GM23248 (cell line): ENCODE results near the gene FARP1. TPM values are rescaled to one million over a fixed set of nuclear protein-coding genes. Genes with fewer than 3 reads are reported as not detected.

Source experiments
- DNase-seq: peaks from one replicate; pipeline ENCODE4 v3.0.0-alpha.2; 2015
- H2AFZ ChIP-seq: fragments of 200-600 bp; sonication (generic); 2 replicates; pipeline ENCODE4 v1.6.1; 2016; ENCODE audit warnings: antibody characterized with exemption
- H3F3A ChIP-seq: fragments of 200-600 bp; sonication (generic); 2 replicates; pipeline ENCODE4 v1.6.1; 2016; ENCODE audit warnings: mild to moderate bottlenecking, antibody characterized with exemption, mixed run types; ENCODE audit not compliant: insufficient read depth
- H3K27ac ChIP-seq: fragments of 200-600 bp; sonication (generic); 2 replicates; pipeline ENCODE4 v1.5.1; 2016; ENCODE audit warnings: mild to moderate bottlenecking
- H3K27me3 ChIP-seq: fragments of 200-600 bp; sonication (generic); replicated peaks from 2 replicates; pipeline ENCODE4 v1.6.1; 2016; ENCODE audit warnings: mild to moderate bottlenecking; ENCODE audit not compliant: insufficient read depth
- H3K36me3 ChIP-seq: fragments of 200-600 bp; sonication (generic); 2 replicates; pipeline ENCODE4 v1.6.1; 2016; ENCODE audit warnings: low read depth, mild to moderate bottlenecking
- H3K4me1 ChIP-seq: fragments of 200-600 bp; sonication (generic); 2 replicates; pipeline ENCODE4 v1.6.1; 2016; ENCODE audit warnings: mild to moderate bottlenecking; ENCODE audit not compliant: insufficient read depth
- H3K4me2 ChIP-seq: fragments of 200-600 bp; sonication (generic); one replicate; pipeline ENCODE4 v1.6.1; 2016; ENCODE audit warnings: mild to moderate bottlenecking; ENCODE audit not compliant: unreplicated experiment
- H3K4me3 ChIP-seq: fragments of 200-600 bp; sonication (generic); 2 replicates; pipeline ENCODE4 v1.5.1; 2016; ENCODE audit warnings: mild to moderate bottlenecking
- H3K79me2 ChIP-seq: fragments of 200-600 bp; sonication (generic); 2 replicates; pipeline ENCODE4 v1.6.1; 2016; ENCODE audit warnings: mild to moderate bottlenecking; ENCODE audit not compliant: insufficient read depth
- H3K9ac ChIP-seq: fragments of 200-600 bp; sonication (generic); 2 replicates; pipeline ENCODE4 v1.6.1; 2016; ENCODE audit warnings: mild to moderate bottlenecking
- H3K9me2 ChIP-seq: fragments of 200-600 bp; sonication (generic); 2 replicates; pipeline ENCODE4 v1.6.1; 2016; ENCODE audit warnings: mixed run types, mild to moderate bottlenecking, moderate library complexity; ENCODE audit not compliant: insufficient read depth
- H3K9me3 ChIP-seq: fragments of 200-600 bp; sonication (generic); one replicate; pipeline ENCODE4 v1.6.1; 2017; ENCODE audit warnings: low read depth
- H4K20me1 ChIP-seq: fragments of 200-600 bp; sonication (generic); 2 replicates; pipeline ENCODE4 v1.6.0; 2016; ENCODE audit not compliant: insufficient read depth
- EZH2 ChIP-seq: fragments of 200-600 bp; sonication (generic); IDR thresholded peaks from 2 replicates; pipeline ENCODE4 v1.6.1; 2018; ENCODE audit warnings: antibody characterized with exemption, mild to moderate bottlenecking; ENCODE audit not compliant: insufficient read depth, poor library complexity, severe bottlenecking
- EZH2phosphoT487 ChIP-seq: fragments of 200-600 bp; sonication (generic); IDR thresholded peaks from 2 replicates; pipeline ENCODE4 v1.6.1; 2018; ENCODE audit warnings: antibody characterized with exemption, moderate library complexity, mild to moderate bottlenecking, low read depth; ENCODE audit not compliant: insufficient read depth
- WGBS, 2 experiments: methylation state at CpG; one replicate each; pipeline ENCODE4 v1.1.6; 2015 to 2017; ENCODE audit warnings: low lambda C conversion rate in 2 of 2, low coverage in 1 of 2; ENCODE audit errors: missing lambda C conversion rate in 2 of 2; 5-methylcytosine and 5-hydroxymethylcytosine counted together
- in situ Hi-C: fragments of 300-500 bp; cut with MboI; formaldehyde crosslinking; loops from 2 replicates; pipeline ENCODE4 v1.15.0; 2020
- polyA plus RNA-seq: library from polyadenylated mRNA; unstranded; fragments of >200 nt; fragmentation: Nextera tagmentation; extraction: Ambion mirVana; gene quantifications from 2 replicates; pipeline ENCODE4 v1.2.1, GENCODE V29; 2016
- total RNA-seq: library from RNA; depleted of rRNA; stranded (reverse); fragments of >200 nt; shearing (Covaris generic); gene quantifications from 2 replicates; pipeline ENCODE4 v1.2.3, GENCODE V29; 2014

FARP1 gene
- total and polyA plus RNA-seq, 2 experiments from 2014 or later, result 53.7 to 56.6 TPM

DNA sequence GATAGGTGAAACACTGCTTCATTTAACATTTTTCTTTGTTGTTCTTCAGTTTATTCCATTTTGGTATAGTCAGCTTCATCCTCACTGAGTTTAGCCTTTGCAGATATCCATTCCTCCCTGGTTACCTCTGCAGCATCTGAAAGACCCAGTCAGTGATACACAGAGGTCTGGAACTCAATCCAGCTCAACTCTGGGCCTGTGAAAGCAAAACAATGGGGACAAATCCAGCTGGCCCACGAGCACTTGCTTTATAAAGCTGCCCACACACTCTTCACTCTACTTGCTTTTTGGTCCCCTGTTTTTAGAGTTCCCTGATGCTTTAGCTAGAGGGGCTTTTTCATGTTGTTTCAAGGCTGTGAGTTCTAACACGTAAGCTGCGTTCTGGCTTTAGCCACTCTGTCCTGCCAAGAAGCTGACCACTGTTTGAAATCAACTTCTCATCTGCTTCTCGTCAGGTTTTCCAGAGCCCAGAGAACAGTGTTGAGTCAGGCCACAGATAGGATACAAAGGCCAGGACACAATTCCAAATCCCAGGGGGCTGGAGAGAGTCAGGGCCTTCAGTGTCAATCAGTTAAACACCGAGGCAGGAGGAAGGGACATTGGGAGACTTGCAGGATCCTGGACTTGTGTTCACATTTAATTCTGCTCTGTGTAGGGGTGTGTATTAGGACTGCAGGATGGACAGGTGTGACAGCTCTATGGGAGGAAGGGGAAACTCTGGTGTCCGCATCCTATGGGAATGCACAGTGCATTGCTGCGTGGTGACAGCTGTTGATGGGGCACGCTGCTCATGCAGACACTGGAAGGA lies 117.7 kb downstream of the FARP1 start:
- no peak overlapping the region for H3K9ac ChIP-seq
- peaks cover 8% of the 10 kb centered on the region for H3K4me1 ChIP-seq
- TF ChIP-seq EZH2, result no peak
- TF ChIP-seq EZH2phosphoT487, result no peak
- no peak for DNase-seq
- in situ Hi-C loops, result no loop called here
- WGBS, 2 experiments, result 49 to 51% methylated on average over 8 of the region's 8 CpGs
- H3K79me2 ChIP-seq, result peaks cover 79% of the 10 kb centered on the region
- H3F3A ChIP-seq, result peaks cover 12% of the 10 kb centered on the region
- no peak overlapping the region for H2AFZ ChIP-seq
- no peak overlapping the region for H3K27ac ChIP-seq
- H3K9me2 ChIP-seq, result no peaks in the 10 kb centered on the region
- H3K4me2 ChIP-seq, result no peak overlapping the region
- no peaks in the 10 kb centered on the region for H3K9me3 ChIP-seq
- no peaks in the 10 kb centered on the region for H3K27me3 ChIP-seq
- H3K4me3 ChIP-seq, result no peak overlapping the region
- no peaks in the 10 kb centered on the region for H3K36me3 ChIP-seq
- H4K20me1 ChIP-seq, result no peaks in the 10 kb centered on the region

DNA sequence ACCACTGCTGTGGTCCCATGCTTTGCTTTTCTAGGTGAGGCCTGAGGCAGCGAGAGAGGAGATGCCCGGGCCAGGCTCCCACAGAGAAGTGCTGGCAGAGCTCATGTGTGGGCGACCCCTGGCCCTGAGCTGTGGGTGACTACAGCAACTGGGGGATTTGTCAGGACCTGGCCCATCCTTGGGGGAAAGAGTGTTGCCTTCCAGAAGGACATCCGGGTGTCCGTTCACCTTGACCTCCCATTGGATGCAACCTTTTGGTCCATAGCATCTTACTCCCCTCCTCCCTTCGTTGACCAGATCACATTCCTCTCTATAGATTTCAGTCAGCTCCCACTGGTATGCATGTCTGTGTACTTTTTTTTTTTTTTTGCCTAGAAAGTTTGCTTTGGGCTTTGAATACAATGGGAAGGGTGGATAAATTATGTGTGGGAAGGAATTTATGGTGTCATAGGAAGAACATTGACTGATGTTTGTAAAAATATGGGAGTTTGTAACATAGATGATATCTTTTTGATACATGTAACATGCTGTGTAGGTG lies 118.3 kb downstream of the FARP1 start:
- no peaks in the 10 kb centered on the region for H3K36me3 ChIP-seq
- H3K9ac ChIP-seq, result no peak overlapping the region
- H3K4me2 ChIP-seq, result no peak overlapping the region
- H4K20me1 ChIP-seq, result no peaks in the 10 kb centered on the region
- H3K4me1 ChIP-seq, result peaks cover 1% of the 10 kb centered on the region
- no peaks in the 10 kb centered on the region for H3K9me3 ChIP-seq
- no peak for DNase-seq
- H3K27ac ChIP-seq, result no peak overlapping the region
- H3K27me3 ChIP-seq, result no peaks in the 10 kb centered on the region
- no peak overlapping the region for H2AFZ ChIP-seq
- H3K79me2 ChIP-seq, result peaks cover 80% of the 10 kb centered on the region
- no peaks in the 10 kb centered on the region for H3K9me2 ChIP-seq
- peaks cover 5% of the 10 kb centered on the region for H3F3A ChIP-seq
- in situ Hi-C loops, result no loop called here
- 96 to 97% methylated on average over 6 of the region's 6 CpGs for whole genome bisulfite sequencing, 2 experiments
- TF ChIP-seq EZH2 (no peak), EZH2phosphoT487 (no peak)
- H3K4me3 ChIP-seq, result no peak overlapping the region

DNA sequence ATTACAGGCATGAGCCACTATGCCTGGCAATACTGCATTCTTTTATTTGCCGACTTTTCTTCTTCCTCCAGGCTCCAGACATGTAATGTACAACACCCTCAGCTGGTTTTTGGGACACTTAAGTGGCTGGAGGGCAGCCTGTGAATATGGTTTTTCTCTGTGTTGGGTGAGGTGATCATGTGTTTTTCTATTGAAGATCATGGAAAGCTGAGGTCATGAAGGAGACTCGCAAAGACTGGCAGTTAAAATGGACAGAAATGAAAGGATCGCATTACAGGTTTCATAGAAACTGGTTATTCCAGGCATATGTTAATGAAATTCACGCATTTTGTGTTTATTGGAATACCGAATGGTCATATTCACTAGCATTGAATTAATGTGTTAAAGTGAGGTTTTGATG lies 119.4 kb downstream of the FARP1 start:
- no peak for DNase-seq
- 0 out of 2 replicates have a peak, but pooled peaks cover 3% of the 10 kb centered on the region for H3F3A ChIP-seq
- no peaks in the 10 kb centered on the region for H3K36me3 ChIP-seq
- peaks cover 80% of the 10 kb centered on the region for H3K79me2 ChIP-seq
- H3K4me3 ChIP-seq, result no peak overlapping the region
- H3K9me2 ChIP-seq, result no peaks in the 10 kb centered on the region
- H4K20me1 ChIP-seq, result no peaks in the 10 kb centered on the region
- H2AFZ ChIP-seq, result no peak overlapping the region
- H3K27ac ChIP-seq, result no peak overlapping the region
- no peak overlapping the region for H3K4me2 ChIP-seq
- H3K9me3 ChIP-seq, result no peaks in the 10 kb centered on the region
- no peaks in the 10 kb centered on the region for H3K27me3 ChIP-seq
- 79 to 85% methylated on average over 5 of the region's 5 CpGs for WGBS, 2 experiments
- TF ChIP-seq EZH2phosphoT487, result no peak
- no peak for TF ChIP-seq EZH2
- no peaks in the 10 kb centered on the region for H3K4me1 ChIP-seq
- in situ Hi-C loops, result no loop called here
- H3K9ac ChIP-seq, result no peak overlapping the region

DNA sequence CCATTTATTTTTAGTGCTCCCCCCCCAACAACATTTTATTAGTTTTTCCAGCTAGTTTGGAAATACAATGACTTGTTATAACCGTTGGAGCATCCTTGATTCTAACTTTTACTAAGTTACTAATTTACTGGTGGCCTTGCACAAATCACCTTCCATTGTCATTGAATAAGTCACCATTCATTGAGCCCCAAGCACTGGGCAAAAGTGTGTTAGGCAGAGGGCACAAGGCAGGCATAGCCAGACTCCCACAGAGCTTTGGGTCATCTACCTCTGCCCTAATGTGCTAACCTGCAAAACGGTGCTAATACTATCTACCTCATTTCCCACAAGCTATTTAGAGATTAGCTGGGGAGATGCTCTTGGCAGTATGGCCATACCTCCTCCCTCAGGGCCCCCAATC lies 120.9 kb downstream of the FARP1 start:
- Histone ChIP-seq H4K20me1 (no peaks in the 10 kb centered on the region), H3K79me2 (peaks cover 75% of the 10 kb centered on the region)

More for the DNA sequence above, 120.9 kb downstream of the FARP1 start:
- Histone ChIP-seq H3K9me2 (no peaks in the 10 kb centered on the region), H3K4me1 (no peaks in the 10 kb centered on the region), H3K4me2 (no peak overlapping the region), H3K36me3 (no peaks in the 10 kb centered on the region), H2AFZ (no peak overlapping the region), H3F3A (0 out of 2 replicates have a peak, but pooled peaks cover 3% of the 10 kb centered on the region), H3K27ac (no peak overlapping the region), H3K4me3 (no peak overlapping the region), H3K27me3 (no peaks in the 10 kb centered on the region), H3K9me3 (no peaks in the 10 kb centered on the region), H3K9ac (no peak overlapping the region)
- in situ Hi-C loops, result no loop called here
- no peak for DNase-seq
- TF ChIP-seq EZH2 (no peak), EZH2phosphoT487 (no peak)
- 96 to 98% methylated on average over 2 of the region's 2 CpGs for WGBS, 2 experiments
